COLO668 (cell line): Measurements from ENCODE around the gene FBXW11.

Experiments used
- DNase-seq: peaks from one replicate; lab custom pipeline; 2025; ENCODE audit not compliant: unreplicated experiment; lab: John Stamatoyannopoulos, UW

FBXW11 gene

GRCh38 chr5:171872666-171873065 lies 133.8 kb downstream of the FBXW11 start:
- DNase-seq = no peak

DNA sequence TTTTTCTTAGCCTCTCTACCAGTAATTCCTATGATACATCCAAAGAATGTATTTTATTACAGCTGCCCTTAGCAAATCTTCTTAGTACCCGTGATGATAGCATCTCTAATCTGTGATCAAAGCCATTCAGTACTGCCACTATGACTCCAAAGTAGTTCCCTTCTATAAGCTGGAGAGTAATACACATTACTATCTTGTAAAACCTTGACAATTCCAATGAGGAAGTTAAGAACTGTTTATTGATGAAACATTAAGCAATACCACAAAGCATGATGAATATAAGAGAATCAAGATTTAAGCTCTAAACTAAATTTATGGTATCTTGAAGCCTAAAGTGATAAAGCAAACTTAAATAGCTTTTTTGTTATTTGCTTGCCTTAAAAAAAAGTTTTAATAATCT lies 134.7 kb downstream of the FBXW11 start:
- no peak for DNase-seq

DNA sequence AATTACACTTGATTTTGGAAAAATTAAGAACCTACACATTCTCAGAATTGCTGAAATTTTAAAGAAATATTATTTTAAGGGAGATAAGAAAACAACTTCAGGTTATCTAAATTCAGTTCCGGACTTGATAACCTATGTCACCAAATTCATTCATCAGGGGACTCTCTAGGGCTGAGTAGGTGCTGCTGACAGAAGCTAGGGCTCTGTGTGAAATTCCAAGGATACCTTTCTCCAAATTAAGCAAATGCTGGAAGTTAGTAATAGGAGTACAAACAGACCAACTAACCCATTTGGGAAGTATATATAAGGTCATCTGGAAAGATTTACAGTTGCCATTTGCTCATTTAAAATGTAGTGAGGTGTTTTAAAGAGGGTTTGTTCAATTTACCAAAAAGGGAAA lies 136.5 kb downstream of the FBXW11 start:
- no peak for DNase-seq

GRCh38 chr5:171868236-171868635 lies 138.2 kb downstream of the FBXW11 start:
- DNase-seq = no peak

DNA sequence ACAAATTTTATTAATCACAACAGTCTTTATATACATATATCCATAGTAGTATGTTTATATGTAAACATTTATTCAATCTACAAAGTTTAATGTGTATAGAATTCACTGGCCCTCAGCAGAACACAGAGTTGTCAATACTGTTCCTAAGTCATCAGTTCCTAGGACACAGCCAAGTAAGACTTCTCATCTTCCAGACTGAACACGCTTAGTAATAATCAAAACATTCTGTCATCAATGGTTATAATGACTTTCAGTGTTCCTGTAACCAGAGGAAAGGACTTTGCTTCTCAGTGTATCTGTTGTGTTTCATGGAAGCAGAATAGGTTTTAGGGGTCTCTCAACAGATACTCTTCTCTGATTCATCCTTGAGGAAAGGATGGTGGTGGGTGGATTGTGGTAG lies 138.7 kb downstream of the FBXW11 start:
- no peak for DNase-seq

GRCh38 chr5:171865471-171865870 lies 141.0 kb downstream of the FBXW11 start:
- no peak for DNase-seq

- DNase-seq = no peak
Measured at GRCh38 chr5:171863935-171864334, 142.5 kb downstream of the FBXW11 start.

DNA sequence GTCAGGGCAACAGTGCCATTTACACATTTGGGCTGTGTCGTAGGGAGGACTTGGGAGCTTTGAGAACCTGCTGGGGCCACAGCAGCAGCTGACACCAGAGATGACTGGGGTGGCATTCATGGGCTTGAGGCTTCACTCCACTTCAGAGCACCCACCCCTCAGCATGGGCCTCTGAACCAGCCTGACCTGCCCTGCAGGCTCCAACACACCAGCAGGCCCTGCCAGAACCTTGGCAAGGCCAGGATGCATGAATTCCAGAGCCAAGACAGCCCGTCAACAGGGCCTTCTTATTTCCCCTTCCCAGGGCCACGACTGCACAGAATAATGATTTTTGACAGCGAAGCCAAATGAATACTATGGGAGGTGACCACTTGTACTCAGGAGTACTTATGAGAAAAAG lies 143.8 kb downstream of the FBXW11 start:
- no peak for DNase-seq

- no peak for DNase-seq
Measured at GRCh38 chr5:171861381-171861780, 145.1 kb downstream of the FBXW11 start.

GRCh38 chr5:171858303-171858702 lies 148.1 kb downstream of the FBXW11 start:
- no peak for DNase-seq

- no peak for DNase-seq
Measured at GRCh38 chr5:171857489-171857876, 149.0 kb downstream of the FBXW11 start.

DNA sequence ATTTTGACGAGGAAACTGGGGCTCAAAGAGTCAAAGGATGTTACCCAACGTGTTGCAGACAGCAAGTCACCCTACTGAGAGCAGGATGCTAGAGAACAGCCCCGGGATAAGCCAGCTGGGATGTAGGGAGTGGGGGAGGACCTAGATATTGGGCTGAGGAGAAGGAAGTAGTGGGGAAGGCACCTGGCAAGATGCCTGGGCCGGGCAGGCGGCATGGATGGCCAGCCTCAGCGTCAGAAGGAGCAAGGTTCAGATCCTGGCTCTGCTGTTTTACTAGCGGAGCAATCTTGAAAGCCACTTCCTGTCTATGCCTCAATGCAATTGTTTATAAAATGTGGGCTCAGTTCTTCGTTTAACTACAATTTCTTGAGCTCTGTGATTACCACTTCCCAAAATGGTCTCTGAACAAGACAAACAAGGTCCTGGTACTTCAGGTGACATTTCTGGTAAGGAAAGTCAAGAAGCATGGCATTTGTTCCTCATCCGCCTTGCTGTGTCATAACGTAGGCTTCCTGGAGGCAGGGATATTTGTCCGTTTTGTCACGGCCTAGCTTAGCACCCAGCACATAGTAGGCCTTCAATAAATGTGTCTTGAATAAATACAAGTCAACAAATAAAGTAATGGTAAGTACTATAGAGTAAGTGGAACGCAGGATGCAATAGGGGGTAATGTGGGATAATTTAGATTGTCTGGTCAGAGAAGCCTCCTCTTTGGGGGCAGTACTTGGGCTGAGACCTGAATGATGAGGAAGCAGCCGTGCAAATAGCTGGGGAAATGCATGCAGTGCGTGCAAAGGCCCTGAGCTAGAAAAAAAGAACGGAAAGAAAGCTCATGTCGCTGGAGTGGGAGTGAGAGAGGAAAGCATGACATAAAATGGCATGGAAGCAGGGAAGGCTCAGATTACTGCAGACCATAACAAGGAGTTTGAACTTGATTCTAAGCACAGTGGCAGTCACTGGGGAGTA lies 150.4 kb downstream of the FBXW11 start:
- DNase-seq = no peak

DNA sequence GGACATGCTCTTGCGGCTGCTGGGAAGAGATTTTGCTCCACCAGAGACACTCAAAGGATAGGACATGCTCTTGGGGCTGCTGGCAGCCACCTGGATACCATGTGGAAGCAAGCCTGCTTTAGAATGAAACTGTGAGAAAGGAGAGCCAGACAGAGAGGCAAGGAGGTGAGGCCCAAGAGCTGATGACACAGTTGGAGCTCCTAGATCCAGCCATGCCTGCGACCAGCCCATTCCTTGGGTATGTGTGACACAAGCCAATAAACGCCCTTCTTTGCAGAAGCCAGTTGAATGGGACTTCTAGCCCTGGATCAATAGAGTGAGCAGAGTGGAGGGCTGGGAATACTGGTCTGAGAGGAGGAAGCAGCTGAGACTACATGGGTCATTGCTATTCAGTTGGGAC lies 151.2 kb downstream of the FBXW11 start:
- DNase-seq = no peak

DNA sequence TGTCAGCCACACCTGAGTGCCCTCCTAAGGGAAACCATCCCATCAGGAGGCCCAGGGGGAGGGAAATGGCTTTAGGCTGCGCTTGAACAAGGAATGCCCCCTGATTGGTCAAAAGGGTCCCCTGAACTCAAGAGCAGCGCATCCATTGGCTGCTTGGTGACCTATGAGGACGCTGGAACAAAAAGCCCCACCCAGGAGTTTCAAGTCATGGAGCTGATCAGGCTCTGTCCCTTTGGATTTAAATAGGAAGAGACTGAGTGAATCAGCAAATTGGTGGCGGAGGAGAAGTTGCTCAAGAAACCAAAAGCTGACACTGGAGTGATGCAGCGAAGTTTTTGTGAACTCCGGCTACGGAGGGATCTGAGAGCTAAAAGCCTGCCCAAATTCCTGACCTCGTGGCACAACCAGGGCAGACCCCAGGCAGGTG lies 154.2 kb downstream of the FBXW11 start:
- DNase-seq = no peak

GRCh38 chr5:171851251-171851650 lies 155.2 kb downstream of the FBXW11 start:
- no peak for DNase-seq

- peak; percentile 3 for DNase-seq
Measured at GRCh38 chr5:171850324-171850947, 156.0 kb downstream of the FBXW11 start.

DNA sequence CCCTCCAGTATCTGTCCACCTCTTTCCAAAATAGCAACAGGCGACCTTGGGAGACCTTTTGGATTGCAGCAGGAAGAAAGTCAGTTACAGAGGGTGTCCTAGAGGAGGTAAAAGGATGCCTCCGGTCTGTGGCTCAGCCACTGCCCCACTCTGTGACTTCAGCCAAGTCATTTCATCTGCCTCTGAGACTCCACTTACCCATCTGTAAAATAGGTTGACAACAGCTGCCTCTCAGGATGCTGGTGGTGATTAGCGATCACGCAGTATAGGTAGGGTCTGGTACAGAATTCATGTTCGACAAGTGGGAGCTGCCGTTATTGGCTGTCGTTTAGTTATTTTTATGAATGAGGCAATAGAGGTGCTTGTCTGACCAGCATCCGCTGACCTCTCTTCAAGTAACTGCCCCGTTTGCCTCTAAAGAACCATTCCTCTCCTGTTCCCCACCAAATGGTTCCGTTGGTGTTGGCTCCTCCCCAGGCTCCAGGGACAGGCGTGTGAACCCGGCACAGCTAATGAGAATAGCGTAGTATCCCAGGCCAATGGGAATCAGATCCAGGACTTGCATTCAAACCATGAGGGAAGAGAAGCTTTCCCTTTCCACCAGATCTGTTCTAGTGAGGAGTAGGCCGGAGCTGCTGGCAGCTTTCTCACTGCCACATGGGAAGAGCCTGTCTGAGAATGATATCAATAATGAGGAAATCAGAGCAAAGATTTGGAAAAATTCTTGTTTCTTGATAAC lies 156.7 kb downstream of the FBXW11 start:
- DNase-seq = no peak

DNA sequence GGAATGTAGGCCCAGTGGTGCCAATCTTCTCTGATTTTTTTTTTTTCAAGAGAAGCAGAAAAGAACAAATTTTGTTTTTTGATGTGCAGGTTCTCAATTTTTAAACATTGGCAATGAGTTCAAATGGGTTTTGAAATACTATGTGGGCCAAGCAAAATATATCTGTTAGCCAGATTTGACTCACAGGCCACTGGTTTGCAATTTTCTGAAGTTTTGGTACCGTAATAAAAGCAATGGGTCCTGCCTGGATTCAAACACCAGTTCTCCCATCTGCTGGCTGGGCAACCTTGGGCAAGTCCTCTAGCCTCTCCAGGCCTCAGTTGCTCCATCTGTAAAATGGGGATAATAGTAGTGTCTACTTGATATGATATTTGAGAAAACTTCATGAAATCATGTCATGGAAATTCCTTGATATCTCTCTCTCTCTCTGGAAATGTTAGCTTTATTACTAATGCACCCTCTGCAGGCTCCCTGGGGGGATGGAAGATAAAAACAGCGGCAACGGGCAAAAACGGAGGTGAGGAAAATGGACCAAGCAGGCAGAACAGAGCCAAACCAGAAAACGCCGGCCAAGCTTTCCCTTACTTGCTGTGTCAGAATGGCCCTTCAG lies 157.4 kb downstream of the FBXW11 start:
- DNase-seq = no peak

GRCh38 chr5:171848486-171848885 lies 158.0 kb downstream of the FBXW11 start:
- DNase-seq = no peak

- no peak for DNase-seq
Measured at GRCh38 chr5:171848006-171848405, 158.4 kb downstream of the FBXW11 start.

- DNase-seq = no peak
Measured at GRCh38 chr5:171847026-171847425, 159.4 kb downstream of the FBXW11 start.
